Type B pancreatic cell (in vitro differentiated cells): Measurements from ENCODE around the gene FAM227B. TPM values are rescaled to one million over a fixed set of nuclear protein-coding genes. Genes with fewer than 3 reads are reported as not detected.
A peak's percentile ranks its signal among the peaks of the same experiment; 100 is the strongest.
"Not testable (repeated sequence)": the region's sequence is repeated elsewhere in the genome, so short reads cannot be mapped to it uniquely, and the experiment has no call there.

ENCODE experiments used
- DNase-seq: peaks from one replicate; pipeline ENCODE4 v3.0.0; 2021; ENCODE audit warnings: mixed read lengths; ENCODE audit not compliant: unreplicated experiment; ENCODE audit errors: extremely low spot score
- H3K27ac Mint-ChIP-seq: 2 replicates; pipeline ENCODE4 v1.8.0; 2021; ENCODE audit warnings: mild to moderate bottlenecking, mixed read lengths
- H3K27me3 Mint-ChIP-seq: 2 replicates; pipeline ENCODE4 v1.8.0; 2021; ENCODE audit warnings: mixed read lengths
- H3K36me3 Mint-ChIP-seq: 2 replicates; pipeline ENCODE4 v1.8.0; 2021; ENCODE audit warnings: mixed read lengths
- H3K4me1 Mint-ChIP-seq: one replicate; pipeline ENCODE4 v1.8.0; 2021; ENCODE audit warnings: mixed read lengths; ENCODE audit not compliant: unreplicated experiment
- H3K4me3 Mint-ChIP-seq: 2 replicates; pipeline ENCODE4 v1.8.0; 2021; ENCODE audit warnings: mild to moderate bottlenecking, mixed read lengths
- H3K9me3 Mint-ChIP-seq: 2 replicates; pipeline ENCODE4 v1.8.0; 2021; ENCODE audit warnings: mixed read lengths
- CTCF ChIP-seq: fragments of 200-600 bp; sonication (generic); conservative IDR thresholded peaks from 2 replicates; pipeline ENCODE4 v1.5.0; 2021; ENCODE audit warnings: antibody characterized with exemption, mild to moderate bottlenecking
- total RNA-seq: library from RNA; stranded (reverse); gene quantifications from 2 replicates; pipeline ENCODE4 v1.2.1, GENCODE V29; 2021; ENCODE audit warnings: low replicate concordance

Gene FAM227B
- total RNA-seq, 1 donor from 2014 or later, result 7.3 TPM

- H3K27me3 Mint-ChIP-seq, result no peaks in the 10 kb centered on the region
- no peaks in the 10 kb centered on the region for H3K36me3 Mint-ChIP-seq
- no peak overlapping the region for H3K27ac Mint-ChIP-seq
- DNase-seq, result no peak
- no peak overlapping the region for H3K4me3 Mint-ChIP-seq
- H3K9me3 Mint-ChIP-seq, result no peaks in the 10 kb centered on the region
- TF ChIP-seq CTCF, result no peak
- H3K4me1 Mint-ChIP-seq, result peaks cover 7% of the 10 kb centered on the region
Observed at GRCh38 chr15:49471733-49472132, 148.9 kb downstream of the FAM227B start.

- DNase-seq, H3K4me3 Mint-ChIP-seq, H3K4me1 Mint-ChIP-seq: not testable (repeated sequence)
Observed at GRCh38 chr15:49471248-49471647, 149.4 kb downstream of the FAM227B start.

GRCh38 chr15:49468481-49468839 lies 152.2 kb downstream of the FAM227B start:
- H3K9me3 Mint-ChIP-seq, result no peaks in the 10 kb centered on the region
- no peaks in the 10 kb centered on the region for H3K27me3 Mint-ChIP-seq
- H3K36me3 Mint-ChIP-seq, result no peaks in the 10 kb centered on the region
- H3K4me3 Mint-ChIP-seq, result no peak overlapping the region
- DNase-seq, result no peak
- H3K27ac Mint-ChIP-seq, result no peak overlapping the region
- H3K4me1 Mint-ChIP-seq, result peaks cover 7% of the 10 kb centered on the region
- no peak for TF ChIP-seq CTCF

More at GRCh38 chr15:49471248-49471647, 149.4 kb downstream of the FAM227B start:
- not testable (repeated sequence) for H3K27ac Mint-ChIP-seq, H3K27me3 Mint-ChIP-seq, H3K9me3 Mint-ChIP-seq, H3K36me3 Mint-ChIP-seq
- peak; percentile 60 for TF ChIP-seq CTCF

- peaks cover 7% of the 10 kb centered on the region for H3K4me1 Mint-ChIP-seq
- H3K27ac Mint-ChIP-seq, result no peak overlapping the region
- H3K27me3 Mint-ChIP-seq, result no peaks in the 10 kb centered on the region
- H3K36me3 Mint-ChIP-seq, result no peaks in the 10 kb centered on the region
- no peaks in the 10 kb centered on the region for H3K9me3 Mint-ChIP-seq
- no peak for DNase-seq
- no peak overlapping the region for H3K4me3 Mint-ChIP-seq
- no peak for TF ChIP-seq CTCF
Observed at GRCh38 chr15:49467746-49468480, 152.7 kb downstream of the FAM227B start.

GRCh38 chr15:49466119-49466518 lies 154.5 kb downstream of the FAM227B start:
- no peaks in the 10 kb centered on the region for H3K36me3 Mint-ChIP-seq
- no peak overlapping the region for H3K4me3 Mint-ChIP-seq
- H3K9me3 Mint-ChIP-seq, result no peaks in the 10 kb centered on the region
- H3K27me3 Mint-ChIP-seq, result no peaks in the 10 kb centered on the region
- DNase-seq, result no peak
- H3K4me1 Mint-ChIP-seq, result peaks cover 7% of the 10 kb centered on the region
- H3K27ac Mint-ChIP-seq, result no peak overlapping the region
- no peak for TF ChIP-seq CTCF
